SK-N-SH (cell line): ENCODE data around the gene METTL1.
"Not testable (repeated sequence)": the region's sequence is repeated elsewhere in the genome, so short reads cannot be mapped to it uniquely, and the experiment has no call there.

Experiments
- CTCF ChIP-seq: fragments of 200-600 bp; sonication (generic); IDR thresholded peaks from 2 replicates; pipeline ENCODE4 v1.6.1; 2017; ENCODE audit warnings: antibody characterized with exemption, mild to moderate bottlenecking, moderate library complexity
- EZH2phosphoT487 ChIP-seq: fragments of 200-600 bp; sonication (generic); IDR thresholded peaks from 2 replicates; pipeline ENCODE4 v1.6.1; 2017; ENCODE audit warnings: low read depth, mixed run types, mild to moderate bottlenecking, antibody characterized with exemption, moderate library complexity, borderline replicate concordance
- POLR2AphosphoS5 ChIP-seq: IDR thresholded peaks from 2 replicates; pipeline ENCODE4 v1.6.1; 2012; ENCODE audit warnings: low read depth, low read length
- RCOR1 ChIP-seq: fragments of 150-350 bp; IDR thresholded peaks from 2 replicates; pipeline ENCODE4 v1.6.1; 2017; ENCODE audit warnings: antibody characterized with exemption, low read length
- REST ChIP-seq: IDR thresholded peaks from 2 replicates; pipeline ENCODE4 v1.6.1; 2012; ENCODE audit warnings: mild to moderate bottlenecking, low read depth, low read length, moderate library complexity
- TAF1 ChIP-seq: IDR thresholded peaks from 2 replicates; pipeline ENCODE4 v1.6.1; 2012; ENCODE audit warnings: low read depth, mild to moderate bottlenecking, low read length, moderate library complexity, borderline replicate concordance
- ZBTB33 ChIP-seq: IDR thresholded peaks from 2 replicates; pipeline ENCODE4 v1.4.0; 2012; ENCODE audit warnings: low read depth, borderline replicate concordance

- not testable (repeated sequence) for TF ChIP-seq EZH2phosphoT487, ZBTB33, TAF1, CTCF, RCOR1, REST, POLR2AphosphoS5
Measured at GRCh38 chr12:57821015-57821414, 49.1 kb upstream of the METTL1 start.
